GM12892 (cell line): Measurements from ENCODE around the gene HOATZ. TPM values are rescaled to one million over a fixed set of nuclear protein-coding genes. Genes with fewer than 3 reads are reported as not detected.

Source experiments
- DNase-seq: peaks from one replicate; pipeline ENCODE4 v3.0.0; 2011; ENCODE audit not compliant: insufficient read length
- FAIRE-seq: peaks from 2 replicates; lab custom pipeline; 2011; peaks lifted over from hg19 to GRCh38; lab: Jason Lieb, UNC
- POLR2A ChIP-seq: IDR thresholded peaks from 2 replicates; pipeline ENCODE4 v1.6.1; 2011; ENCODE audit warnings: low read depth, low read length, control low read depth
- POLR2AphosphoS5 ChIP-seq: IDR thresholded peaks from 2 replicates; pipeline ENCODE4 v1.6.1; 2011; ENCODE audit warnings: low read depth, low read length, control low read depth
- TAF1 ChIP-seq: IDR thresholded peaks from 2 replicates; pipeline ENCODE4 v1.6.1; 2011; ENCODE audit warnings: low read depth, mild to moderate bottlenecking, control low read depth, low read length, borderline replicate concordance
- polyA plus RNA-seq: library from polyadenylated mRNA; unstranded; fragments of >200 nt; gene quantifications from one replicate; pipeline ENCODE4 v1.2.1, GENCODE V29; 2012; ENCODE audit warnings: missing spikeins, inconsistent platforms; ENCODE audit not compliant: missing spikeins

HOATZ gene
- not detected for polyA plus RNA-seq

DNA sequence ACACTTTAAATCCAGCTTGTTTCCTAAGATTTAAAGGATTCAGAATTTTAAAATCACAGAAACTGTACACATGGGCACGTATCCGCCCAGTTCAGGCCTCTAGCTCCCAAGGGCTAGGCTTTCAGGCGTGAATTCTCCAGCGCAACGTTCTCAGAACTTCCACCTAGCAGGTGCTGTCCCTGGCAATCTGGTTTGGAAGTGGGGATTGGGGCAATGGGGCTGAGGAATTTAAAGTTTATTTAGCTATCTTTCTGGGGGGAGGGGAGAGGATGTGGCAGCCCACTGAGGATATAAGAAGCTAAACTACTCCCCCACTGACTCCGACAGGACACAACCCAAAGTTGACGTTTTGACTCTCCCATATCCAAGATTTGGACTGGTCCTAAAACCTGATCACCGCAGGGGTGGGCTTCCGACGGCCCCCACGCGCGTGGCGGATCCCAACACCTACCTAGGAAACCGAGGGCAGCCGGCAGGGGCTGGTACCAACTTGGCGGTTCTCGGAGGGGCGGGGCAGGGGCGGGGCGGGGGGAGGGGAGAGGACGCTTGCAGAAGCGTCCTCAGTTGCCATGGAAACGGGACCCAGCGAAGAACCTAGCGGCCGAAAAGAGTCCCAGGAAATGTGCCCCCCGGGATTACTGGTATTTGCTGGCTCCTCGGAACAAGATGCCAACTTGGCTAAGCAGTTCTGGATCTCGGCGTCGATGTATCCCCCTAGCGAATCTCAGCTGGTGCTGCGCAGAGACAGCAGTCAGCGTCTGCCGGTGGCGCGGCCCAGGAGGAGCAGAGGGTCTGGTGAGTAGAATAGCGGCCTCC lies at the start of gene HOATZ:
TSS of gene HOATZ (plus strand) at position 563 of the 816 bp plus-strand sequence. CDS start at position 570, 7 bp downstream.
- FAIRE-seq: no peak
- no peak for TF ChIP-seq POLR2AphosphoS5
- no peak for TF ChIP-seq POLR2A
- TF ChIP-seq TAF1: no peak
- no peak for DNase-seq

DNA sequence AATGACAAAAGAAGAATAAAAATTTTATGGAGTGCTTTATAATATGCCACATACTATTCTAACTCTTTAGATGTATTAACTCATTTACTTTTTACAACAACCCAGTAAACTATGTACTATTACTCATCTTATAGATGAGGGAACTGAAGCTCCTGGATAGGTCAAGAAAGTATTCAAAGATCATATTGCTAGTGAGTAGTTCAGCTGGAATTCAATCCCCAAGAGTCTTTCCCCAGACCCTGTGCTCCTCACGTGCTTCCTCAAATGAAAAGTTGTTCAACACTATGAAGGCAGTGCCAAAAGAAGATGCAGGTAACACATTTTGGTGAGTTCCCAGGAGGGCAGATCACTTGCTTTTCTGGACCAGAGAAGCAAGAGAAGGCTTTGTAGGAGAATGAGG lies 49.2 kb upstream of the HOATZ start:
- FAIRE-seq: no peak
- DNase-seq: no peak
- no peak for TF ChIP-seq POLR2AphosphoS5
- TF ChIP-seq TAF1: no peak
- no peak for TF ChIP-seq POLR2A

DNA sequence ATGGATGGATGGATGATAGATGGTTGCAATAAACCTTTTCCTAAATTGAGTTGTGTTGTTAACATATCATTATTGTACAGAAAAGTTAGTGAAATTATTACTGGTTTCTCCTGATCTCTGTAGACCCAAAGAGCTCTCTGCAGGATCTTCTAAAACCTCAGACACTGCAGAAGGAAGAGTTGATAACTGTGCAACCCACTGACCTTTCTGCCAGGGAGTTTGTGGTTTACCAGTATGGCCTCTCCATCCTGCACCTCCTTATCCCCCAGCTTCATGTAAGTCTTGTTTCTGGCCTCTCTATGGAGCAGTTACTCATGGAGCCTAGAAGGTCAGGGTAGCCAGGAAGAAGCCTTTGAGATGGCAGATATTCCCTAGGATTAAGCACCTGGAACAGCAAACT lies 48.0 kb upstream of the HOATZ start:
- FAIRE-seq (no peak), DNase-seq (no peak)
- TF ChIP-seq POLR2A (no peak), POLR2AphosphoS5 (no peak), TAF1 (no peak)

DNA sequence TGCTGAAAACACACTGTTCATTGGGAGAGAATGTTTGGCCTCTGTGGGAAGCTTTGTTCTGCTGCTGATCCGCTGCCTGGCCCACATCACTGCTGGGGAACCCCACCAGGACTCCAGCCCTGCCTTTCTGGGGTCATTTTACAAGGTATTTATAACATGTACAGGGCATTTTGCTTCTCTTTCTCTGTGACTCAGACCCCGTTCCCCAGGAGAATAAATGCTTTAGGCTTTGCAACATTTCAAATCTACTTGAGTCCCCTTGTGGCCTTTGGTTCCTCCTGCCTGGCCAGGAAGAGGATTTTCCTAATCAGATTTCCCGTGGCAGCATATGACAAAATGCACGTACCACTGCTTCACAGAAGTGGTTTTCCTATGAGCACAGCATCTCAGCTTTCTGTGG lies 45.4 kb upstream of the HOATZ start:
- no peak for DNase-seq
- TF ChIP-seq POLR2AphosphoS5: no peak
- TF ChIP-seq TAF1: no peak
- no peak for TF ChIP-seq POLR2A
- FAIRE-seq: no peak

DNA sequence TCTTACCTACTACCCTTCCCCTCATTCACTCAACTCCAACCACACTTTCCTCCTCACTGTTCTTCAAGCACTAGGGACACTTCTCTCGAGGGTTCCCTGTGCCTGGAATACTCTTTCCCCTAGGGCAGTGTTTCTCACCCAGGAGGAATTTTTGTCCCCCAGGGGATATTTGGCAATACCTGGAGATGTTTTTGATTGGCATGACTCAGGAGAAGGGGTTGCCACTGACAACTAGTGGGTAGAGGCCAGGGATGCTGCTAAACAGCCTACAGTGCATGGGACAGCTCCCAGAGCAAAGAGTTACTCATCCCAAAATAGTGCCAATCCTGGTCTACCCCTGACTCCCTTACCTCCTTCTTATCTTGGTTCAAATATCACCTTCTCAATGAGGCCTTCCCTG lies 42.4 kb upstream of the HOATZ start:
- no peak for TF ChIP-seq POLR2A
- no peak for TF ChIP-seq POLR2AphosphoS5
- TF ChIP-seq TAF1: no peak
- FAIRE-seq (no peak), DNase-seq (no peak)

DNA sequence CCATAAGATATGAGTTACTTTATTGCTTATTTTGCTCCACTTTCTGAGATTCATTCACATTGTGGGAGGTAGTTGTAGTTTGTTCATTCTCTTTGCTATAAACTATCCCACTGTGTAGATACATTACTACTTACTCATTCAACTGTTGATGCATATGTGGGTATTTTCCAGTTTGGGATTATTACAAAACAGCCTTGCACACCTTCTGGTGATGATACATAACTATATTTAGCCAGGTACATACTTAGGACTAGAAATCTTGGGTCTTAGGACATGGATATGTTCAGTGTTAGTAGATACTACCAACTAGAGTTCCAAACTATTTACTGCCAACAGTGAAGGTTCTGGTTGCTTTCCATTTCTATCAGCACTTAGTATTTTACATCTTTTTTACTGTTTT lies 40.1 kb upstream of the HOATZ start:
- TF ChIP-seq TAF1 (no peak), POLR2A (no peak), POLR2AphosphoS5 (no peak)
- no peak for DNase-seq
- peak; percentile 74 for FAIRE-seq

DNA sequence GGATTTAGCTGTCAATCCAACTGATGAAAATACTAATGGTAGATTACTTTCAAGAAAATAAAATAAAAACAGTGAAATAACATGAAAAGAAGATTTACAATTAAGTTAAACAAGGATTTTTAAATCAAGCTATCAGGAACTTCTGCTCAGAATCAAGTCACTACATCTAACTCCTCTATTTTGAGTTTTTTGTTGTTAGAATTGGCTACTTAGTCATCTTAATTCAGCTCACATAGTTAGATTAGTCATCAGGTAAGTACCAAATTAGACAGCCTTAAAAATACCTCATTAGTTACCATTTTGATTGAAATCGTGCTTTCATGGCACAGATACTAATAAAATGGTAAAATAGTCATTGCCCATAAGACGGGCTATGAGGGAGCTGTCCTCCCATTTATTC lies 38.2 kb upstream of the HOATZ start:
- TF ChIP-seq POLR2A (no peak), TAF1 (no peak), POLR2AphosphoS5 (no peak)
- no peak for FAIRE-seq
- no peak for DNase-seq

DNA sequence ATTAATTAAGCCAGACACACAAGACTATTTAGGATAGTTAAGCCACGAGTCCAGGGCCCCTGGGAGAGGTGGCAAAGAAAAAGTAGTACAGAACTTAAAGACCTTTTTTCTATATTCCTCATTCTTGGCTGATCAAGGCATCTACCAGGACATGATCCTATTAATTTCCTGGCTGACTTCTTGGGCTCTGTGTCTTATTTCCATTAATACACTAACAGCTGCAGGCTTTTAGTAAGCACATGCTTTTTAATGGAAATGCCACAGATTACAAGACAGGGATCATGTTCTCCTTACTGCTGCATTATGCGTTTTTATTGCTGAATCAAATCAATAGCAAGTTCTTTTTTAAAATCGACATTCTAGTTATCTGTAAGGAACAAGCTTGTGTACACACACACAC lies 37.6 kb upstream of the HOATZ start:
- FAIRE-seq (no peak), DNase-seq (no peak)
- TF ChIP-seq POLR2AphosphoS5 (no peak), TAF1 (no peak), POLR2A (no peak)

DNA sequence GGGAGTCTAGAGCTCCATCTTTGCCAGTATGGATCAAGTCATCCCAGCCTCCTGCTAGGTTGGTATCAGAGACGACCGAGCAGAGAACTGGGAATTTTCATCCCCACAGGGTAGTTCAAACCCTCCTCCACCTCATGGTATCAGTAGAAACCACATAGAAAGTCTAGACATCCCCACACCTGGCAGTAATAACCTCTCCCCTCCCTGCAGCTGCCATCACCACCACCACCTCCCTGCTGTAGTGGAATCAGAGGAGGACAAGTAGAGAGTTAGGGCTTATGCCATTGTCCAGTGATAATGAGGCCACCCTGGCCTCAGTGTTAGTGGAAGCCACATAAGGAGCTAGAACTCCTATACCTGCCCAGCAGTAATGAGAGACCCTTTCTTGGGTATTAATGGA lies 36.7 kb upstream of the HOATZ start:
- no peak for FAIRE-seq
- no peak for DNase-seq

DNA sequence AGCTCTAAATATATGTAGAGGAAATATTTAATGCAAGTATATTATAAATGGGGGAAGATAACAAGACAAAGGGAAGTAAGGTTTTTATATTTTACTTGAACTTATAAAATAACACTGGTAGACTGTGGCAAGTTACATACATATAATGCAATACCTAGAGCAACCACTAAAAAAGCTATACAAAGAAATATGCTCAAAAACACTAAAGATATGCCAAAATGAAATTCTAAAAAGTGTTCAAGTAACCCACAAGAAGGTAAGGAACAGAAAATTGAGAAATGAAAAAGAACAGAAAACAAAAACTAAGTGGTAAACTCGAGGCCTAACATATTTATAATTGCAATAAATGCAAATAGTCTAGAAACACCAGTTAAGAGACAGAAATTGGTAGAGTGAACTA lies 34.9 kb upstream of the HOATZ start:
- DNase-seq (no peak), FAIRE-seq (no peak)
- TF ChIP-seq POLR2AphosphoS5: no peak
- TF ChIP-seq TAF1: no peak
- TF ChIP-seq POLR2A: no peak

More for the DNA sequence above, 36.7 kb upstream of the HOATZ start:
- TF ChIP-seq POLR2AphosphoS5: no peak
- TF ChIP-seq POLR2A: no peak
- no peak for TF ChIP-seq TAF1

DNA sequence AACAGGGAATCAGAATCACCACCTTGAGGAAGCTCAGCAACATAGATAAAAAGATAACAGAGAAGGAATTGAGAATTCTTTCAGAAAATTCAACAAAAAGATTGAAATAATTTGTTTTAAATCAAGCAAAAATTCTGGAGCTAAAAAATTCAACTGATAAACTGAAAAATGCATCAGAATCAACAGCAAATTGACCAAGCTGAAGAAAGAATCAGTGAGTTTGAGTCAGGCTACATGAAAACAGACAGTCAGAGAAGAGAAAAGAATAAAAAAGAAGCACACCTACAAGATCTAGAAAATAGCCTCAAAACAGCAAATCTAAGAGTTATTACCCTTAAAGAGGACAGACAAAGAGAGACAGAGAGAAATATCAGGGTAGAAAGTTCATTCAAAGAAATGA lies 31.1 kb upstream of the HOATZ start:
- TF ChIP-seq POLR2A (no peak), POLR2AphosphoS5 (no peak), TAF1 (no peak)
- DNase-seq (no peak), FAIRE-seq (no peak)

DNA sequence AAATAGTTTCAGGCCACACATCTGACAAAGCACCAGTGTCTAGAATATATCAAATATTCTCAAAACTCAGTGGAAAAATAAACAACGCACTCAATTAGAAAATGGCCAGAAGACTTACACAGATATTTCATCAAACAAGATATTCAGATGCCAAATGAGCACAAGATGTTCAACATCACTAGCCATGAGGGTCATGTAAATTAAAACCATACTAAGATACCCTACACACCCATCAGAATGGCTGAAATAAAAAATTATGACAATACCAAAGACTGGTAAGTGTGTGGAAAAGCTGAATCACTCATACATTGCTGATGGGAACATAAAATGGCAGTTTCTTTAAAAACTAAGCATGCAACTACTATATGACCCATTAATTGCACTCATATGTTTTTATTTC lies 24.1 kb upstream of the HOATZ start:
- no peak for DNase-seq
- FAIRE-seq: peak; percentile 50
- TF ChIP-seq TAF1 (no peak), POLR2AphosphoS5 (no peak), POLR2A (no peak)

DNA sequence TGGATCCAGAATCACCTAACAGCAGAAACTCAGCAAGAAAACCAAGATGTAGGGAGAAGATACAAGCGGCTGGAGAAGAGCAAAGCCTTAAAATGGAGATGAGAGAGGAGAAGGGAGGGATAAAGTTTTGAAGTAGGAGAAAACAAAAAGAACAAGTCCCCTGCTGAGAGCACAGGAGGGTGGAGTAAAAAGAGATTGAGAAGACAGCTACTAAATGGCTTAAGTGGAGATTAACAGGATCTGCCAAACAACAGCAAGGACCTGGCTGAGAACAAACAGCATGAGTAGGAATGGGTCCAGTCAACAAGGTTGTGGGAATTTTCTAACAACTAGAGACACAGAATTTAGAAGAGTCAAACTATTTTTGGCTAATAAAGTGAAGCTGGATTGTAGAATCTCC lies 20.5 kb upstream of the HOATZ start:
- no peak for TF ChIP-seq TAF1
- FAIRE-seq: no peak
- no peak for DNase-seq
